C4-2B (cell line): ENCODE results near the gene SEZ6.

Experiments used
- ZFX ChIP-seq: fragments of 450-650 bp; IDR thresholded peaks from 2 replicates; pipeline ENCODE4 v1.6.1; 2017
- TF ChIP-seq, protein P1 (sequence below): fragments of 450-650 bp; conservative IDR thresholded peaks from 2 replicates; pipeline ENCODE4 v1.5.1; 2017; ENCODE audit warnings: mild to moderate bottlenecking

DNA sequence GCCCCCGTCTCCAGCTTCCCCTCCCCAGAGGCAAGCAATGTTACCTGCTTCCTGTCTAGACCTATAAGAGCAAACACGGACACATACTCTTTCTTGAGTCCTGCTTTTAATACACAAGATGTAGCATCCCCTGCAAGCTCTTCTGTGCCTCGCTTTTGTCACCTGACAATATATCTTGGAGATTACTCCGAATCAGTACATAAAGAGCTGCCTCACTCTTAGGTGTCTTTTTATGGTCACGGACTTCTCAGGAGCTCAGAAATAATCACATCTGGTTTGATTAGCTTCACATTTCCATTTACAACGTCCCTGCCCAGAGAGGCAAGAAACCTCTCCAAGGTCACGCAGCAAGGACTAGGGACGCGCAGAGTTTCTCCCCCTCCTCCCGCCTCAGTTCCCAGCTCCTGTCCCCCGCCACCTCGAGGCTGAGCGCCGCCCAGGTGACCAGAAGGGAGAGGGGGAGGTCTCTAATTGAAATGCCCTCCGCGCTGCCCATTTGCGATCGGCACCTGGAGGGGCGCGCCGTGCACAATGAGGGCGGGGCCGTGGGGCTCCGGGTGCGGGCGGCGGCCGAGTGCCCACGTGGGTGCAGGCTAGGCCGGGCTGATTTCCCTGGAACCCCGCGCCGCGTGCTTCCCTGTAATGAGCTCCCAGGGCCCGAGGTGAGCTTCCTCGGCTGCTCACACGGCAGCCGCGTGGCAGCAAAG lies 13.8 kb upstream of the SEZ6 start:
- TF ChIP-seq, protein P1, sequence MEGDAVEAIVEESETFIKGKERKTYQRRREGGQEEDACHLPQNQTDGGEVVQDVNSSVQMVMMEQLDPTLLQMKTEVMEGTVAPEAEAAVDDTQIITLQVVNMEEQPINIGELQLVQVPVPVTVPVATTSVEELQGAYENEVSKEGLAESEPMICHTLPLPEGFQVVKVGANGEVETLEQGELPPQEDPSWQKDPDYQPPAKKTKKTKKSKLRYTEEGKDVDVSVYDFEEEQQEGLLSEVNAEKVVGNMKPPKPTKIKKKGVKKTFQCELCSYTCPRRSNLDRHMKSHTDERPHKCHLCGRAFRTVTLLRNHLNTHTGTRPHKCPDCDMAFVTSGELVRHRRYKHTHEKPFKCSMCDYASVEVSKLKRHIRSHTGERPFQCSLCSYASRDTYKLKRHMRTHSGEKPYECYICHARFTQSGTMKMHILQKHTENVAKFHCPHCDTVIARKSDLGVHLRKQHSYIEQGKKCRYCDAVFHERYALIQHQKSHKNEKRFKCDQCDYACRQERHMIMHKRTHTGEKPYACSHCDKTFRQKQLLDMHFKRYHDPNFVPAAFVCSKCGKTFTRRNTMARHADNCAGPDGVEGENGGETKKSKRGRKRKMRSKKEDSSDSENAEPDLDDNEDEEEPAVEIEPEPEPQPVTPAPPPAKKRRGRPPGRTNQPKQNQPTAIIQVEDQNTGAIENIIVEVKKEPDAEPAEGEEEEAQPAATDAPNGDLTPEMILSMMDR: no peak
- no peak for TF ChIP-seq ZFX
